Activated naive CD8-positive, alpha-beta T cell treated with anti-CD3 and anti-CD28 coated beads, Interleukin-2, amount 50 U/mL, for 24 hours (primary cell): ENCODE measurements around the gene KIF3C.
"Not testable (repeated sequence)": the region's sequence is repeated elsewhere in the genome, so short reads cannot be mapped to it uniquely, and the experiment has no call there.

Experiments
- ATAC-seq: fragments of 150-1000 bp; cut with Tn5 transposase; one replicate; pipeline ENCODE4 v1.10.0; 2021
- DNase-seq: peaks from one replicate; pipeline ENCODE4 v3.0.0; 2021
- H3K27ac Mint-ChIP-seq: one replicate; pipeline ENCODE4 v1.8.0; 2021; ENCODE audit warnings: mild to moderate bottlenecking, mixed read lengths
- H3K27me3 Mint-ChIP-seq: one replicate; pipeline ENCODE4 v1.8.0; 2021; ENCODE audit warnings: mixed read lengths
- H3K36me3 Mint-ChIP-seq: one replicate; pipeline ENCODE4 v1.8.0; 2021; ENCODE audit warnings: low read depth, mixed read lengths
- H3K4me1 Mint-ChIP-seq: one replicate; pipeline ENCODE4 v1.8.0; 2021; ENCODE audit warnings: mixed read lengths
- H3K4me3 Mint-ChIP-seq: one replicate; pipeline ENCODE4 v1.8.0; 2021; ENCODE audit warnings: mild to moderate bottlenecking, moderate library complexity, mixed read lengths
- H3K9me3 Mint-ChIP-seq: one replicate; pipeline ENCODE4 v1.8.0; 2021; ENCODE audit warnings: mixed read lengths

Gene KIF3C

GRCh38 chr2:25982968-25983280 is 627 bp upstream of the KIF3C start:
- peak overlapping the region; percentile 59 for H3K27ac Mint-ChIP-seq
- no peaks in the 10 kb centered on the region for H3K36me3 Mint-ChIP-seq
- DNase-seq: no peak
- no peaks in the 10 kb centered on the region for H3K9me3 Mint-ChIP-seq
- peaks cover 5% of the 10 kb centered on the region for H3K4me1 Mint-ChIP-seq
- H3K27me3 Mint-ChIP-seq: no peaks in the 10 kb centered on the region
- H3K4me3 Mint-ChIP-seq: peak overlapping the region; percentile 75
- no peak for ATAC-seq

- Mint-ChIP-seq H3K36me3 (no peaks in the 10 kb centered on the region), H3K4me1 (peaks cover 5% of the 10 kb centered on the region), H3K27me3 (no peaks in the 10 kb centered on the region), H3K27ac (peak overlapping the region; percentile 11), H3K4me3 (peak overlapping the region; percentile 78), H3K9me3 (no peaks in the 10 kb centered on the region)
- peak; percentile 27 for DNase-seq
- ATAC-seq: peak; percentile 29
These were observed 563 bp downstream of the KIF3C start for GRCh38 chr2:25981596-25982272.

- Mint-ChIP-seq H3K4me3 (peak overlapping the region; percentile 78), H3K27me3 (no peaks in the 10 kb centered on the region), H3K4me1 (peaks cover 5% of the 10 kb centered on the region), H3K9me3 (no peaks in the 10 kb centered on the region), H3K27ac (no peak overlapping the region), H3K36me3 (no peaks in the 10 kb centered on the region)
- DNase-seq (no peak), ATAC-seq (no peak)
These were observed 1.3 kb downstream of the KIF3C start for GRCh38 chr2:25980951-25981350.

- Mint-ChIP-seq H3K27me3 (no peaks in the 10 kb centered on the region), H3K4me1 (peaks cover 5% of the 10 kb centered on the region), H3K27ac (no peak overlapping the region), H3K4me3 (no peak overlapping the region), H3K9me3 (no peaks in the 10 kb centered on the region), H3K36me3 (no peaks in the 10 kb centered on the region)
- DNase-seq: no peak
- ATAC-seq: no peak
These were observed 2.0 kb downstream of the KIF3C start for GRCh38 chr2:25980076-25980887.

GRCh38 chr2:25979001-25979400 is 3.3 kb downstream of the KIF3C start:
- no peak for ATAC-seq
- H3K27me3 Mint-ChIP-seq: no peaks in the 10 kb centered on the region
- no peak overlapping the region for H3K27ac Mint-ChIP-seq
- no peak for DNase-seq
- no peaks in the 10 kb centered on the region for H3K9me3 Mint-ChIP-seq
- peaks cover 5% of the 10 kb centered on the region for H3K4me1 Mint-ChIP-seq
- no peak overlapping the region for H3K4me3 Mint-ChIP-seq
- H3K36me3 Mint-ChIP-seq: no peaks in the 10 kb centered on the region

- ATAC-seq (no peak), DNase-seq (no peak)
- no peaks in the 10 kb centered on the region for H3K9me3 Mint-ChIP-seq
- no peak overlapping the region for H3K27ac Mint-ChIP-seq
- no peaks in the 10 kb centered on the region for H3K36me3 Mint-ChIP-seq
- H3K27me3 Mint-ChIP-seq: no peaks in the 10 kb centered on the region
- no peak overlapping the region for H3K4me3 Mint-ChIP-seq
- H3K4me1 Mint-ChIP-seq: no peaks in the 10 kb centered on the region
These were observed 4.5 kb downstream of the KIF3C start for GRCh38 chr2:25977768-25978167.

- Mint-ChIP-seq H3K4me3 (no peak overlapping the region), H3K27ac (no peak overlapping the region), H3K27me3 (no peaks in the 10 kb centered on the region), H3K4me1 (no peaks in the 10 kb centered on the region), H3K9me3 (no peaks in the 10 kb centered on the region), H3K36me3 (no peaks in the 10 kb centered on the region)
- DNase-seq: no peak
- no peak for ATAC-seq
These were observed 5.1 kb downstream of the KIF3C start for GRCh38 chr2:25976983-25977741.

GRCh38 chr2:25972049-25972823 is 10.1 kb downstream of the KIF3C start:
- no peaks in the 10 kb centered on the region for H3K27me3 Mint-ChIP-seq
- ATAC-seq: no peak

GRCh38 chr2:25971596-25971995 is 10.7 kb downstream of the KIF3C start:
- Mint-ChIP-seq H3K27me3 (no peaks in the 10 kb centered on the region), H3K27ac (no peak overlapping the region), H3K4me3 (no peak overlapping the region), H3K36me3 (no peaks in the 10 kb centered on the region), H3K4me1 (no peaks in the 10 kb centered on the region), H3K9me3 (no peaks in the 10 kb centered on the region)
- ATAC-seq (no peak), DNase-seq (no peak)

More at GRCh38 chr2:25972049-25972823, 10.1 kb downstream of the KIF3C start:
- no peaks in the 10 kb centered on the region for H3K4me1 Mint-ChIP-seq
- no peak for DNase-seq
- H3K4me3 Mint-ChIP-seq: no peak overlapping the region
- H3K36me3 Mint-ChIP-seq: no peaks in the 10 kb centered on the region
- H3K9me3 Mint-ChIP-seq: no peaks in the 10 kb centered on the region
- H3K27ac Mint-ChIP-seq: no peak overlapping the region

- no peak overlapping the region for H3K27ac Mint-ChIP-seq
- no peaks in the 10 kb centered on the region for H3K36me3 Mint-ChIP-seq
- H3K4me1 Mint-ChIP-seq: no peaks in the 10 kb centered on the region
- ATAC-seq: no peak
- H3K9me3 Mint-ChIP-seq: no peaks in the 10 kb centered on the region
- no peak for DNase-seq
- H3K27me3 Mint-ChIP-seq: no peaks in the 10 kb centered on the region
- H3K4me3 Mint-ChIP-seq: no peak overlapping the region
These were observed 15.6 kb downstream of the KIF3C start for GRCh38 chr2:25966531-25967270.

GRCh38 chr2:25964891-25965290 is 17.4 kb downstream of the KIF3C start:
- ATAC-seq (no peak), DNase-seq (no peak)
- Mint-ChIP-seq H3K4me3 (no peak overlapping the region), H3K36me3 (no peaks in the 10 kb centered on the region), H3K27ac (no peak overlapping the region), H3K9me3 (no peaks in the 10 kb centered on the region), H3K27me3 (no peaks in the 10 kb centered on the region), H3K4me1 (peaks cover 7% of the 10 kb centered on the region)

- H3K4me3 Mint-ChIP-seq: no peak overlapping the region
- no peak for DNase-seq
- no peak overlapping the region for H3K27ac Mint-ChIP-seq
- no peaks in the 10 kb centered on the region for H3K36me3 Mint-ChIP-seq
- no peaks in the 10 kb centered on the region for H3K9me3 Mint-ChIP-seq
- ATAC-seq: peak; percentile 43
- H3K4me1 Mint-ChIP-seq: peaks cover 7% of the 10 kb centered on the region
- H3K27me3 Mint-ChIP-seq: no peaks in the 10 kb centered on the region
These were observed 21.4 kb downstream of the KIF3C start for GRCh38 chr2:25960920-25961319.

- Mint-ChIP-seq H3K27ac (no peak overlapping the region), H3K36me3 (no peaks in the 10 kb centered on the region), H3K4me1 (peaks cover 7% of the 10 kb centered on the region), H3K4me3 (no peak overlapping the region), H3K9me3 (no peaks in the 10 kb centered on the region), H3K27me3 (no peaks in the 10 kb centered on the region)
- no peak for ATAC-seq
- DNase-seq: no peak
These were observed 21.9 kb downstream of the KIF3C start for GRCh38 chr2:25960396-25960795.

GRCh38 chr2:25958611-25959010 is 23.7 kb downstream of the KIF3C start:
- ATAC-seq, H3K36me3 Mint-ChIP-seq, DNase-seq, H3K27me3 Mint-ChIP-seq, H3K4me1 Mint-ChIP-seq, H3K4me3 Mint-ChIP-seq, H3K27ac Mint-ChIP-seq, H3K9me3 Mint-ChIP-seq: not testable (repeated sequence)
